ENCODE data around the gene CTU2. TPM values are rescaled to one million over a fixed set of nuclear protein-coding genes. Genes with fewer than 3 reads are reported as not detected.

CTU2 gene
- total and polyA plus RNA-seq, 9 of the 15 experiments (the other 6 are each of a cell fraction or from before 2014, with no cell fraction given), result 1.3 to 105 (median 23.2) TPM

DNA sequence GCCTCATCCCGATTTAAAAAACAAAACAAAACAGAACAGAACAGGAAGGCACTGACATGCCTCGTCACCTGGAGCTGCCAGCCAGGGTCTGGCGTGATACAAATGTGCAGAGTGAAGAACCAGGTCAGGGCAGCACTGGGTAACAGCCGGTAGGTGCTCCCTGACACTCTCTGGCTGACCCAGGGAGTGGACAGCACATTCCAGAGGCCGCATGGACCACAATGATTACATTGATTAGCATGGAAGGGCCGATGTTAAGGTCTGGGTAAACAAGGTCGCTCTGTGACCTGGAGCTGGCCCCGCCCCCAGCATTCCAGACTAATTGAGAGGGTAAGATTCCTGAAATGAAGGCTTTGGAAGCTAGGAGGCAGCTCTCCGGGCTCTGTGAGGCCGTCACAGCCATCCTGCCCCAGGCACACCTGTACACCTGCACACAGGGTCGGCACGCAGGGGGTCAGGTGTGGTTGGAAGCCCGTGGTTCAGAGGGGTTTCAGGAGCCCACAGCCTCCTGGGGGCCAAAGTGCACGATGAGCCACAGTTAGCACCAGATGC, 57.3 kb downstream of the CTU2 start (continued):
- TF ChIP-seq MLLT1 (IDR thresholded peaks at IDR 0.05), result no peak
- peak; percentile 79 to 96; a peak in 3 of 4 replicates for TF ChIP-seq TEAD1 (CRISPR knock-in tag; IDR thresholded peaks at IDR 0.05)
- no peak for TF ChIP-seq U2AF2 (optimal IDR thresholded peaks at IDR 0.05; ENCODE audit: low read depth, low read length)
- 0 out of 4 replicates have a peak, but pooled peaks of 1 of the 2 experiments have one; percentile 19 for TF ChIP-seq NONO (IDR thresholded peaks at IDR 0.05; ENCODE audit: low read depth in 2 of 2, low read length in 1 of 2)
- TF ChIP-seq, protein P1, sequence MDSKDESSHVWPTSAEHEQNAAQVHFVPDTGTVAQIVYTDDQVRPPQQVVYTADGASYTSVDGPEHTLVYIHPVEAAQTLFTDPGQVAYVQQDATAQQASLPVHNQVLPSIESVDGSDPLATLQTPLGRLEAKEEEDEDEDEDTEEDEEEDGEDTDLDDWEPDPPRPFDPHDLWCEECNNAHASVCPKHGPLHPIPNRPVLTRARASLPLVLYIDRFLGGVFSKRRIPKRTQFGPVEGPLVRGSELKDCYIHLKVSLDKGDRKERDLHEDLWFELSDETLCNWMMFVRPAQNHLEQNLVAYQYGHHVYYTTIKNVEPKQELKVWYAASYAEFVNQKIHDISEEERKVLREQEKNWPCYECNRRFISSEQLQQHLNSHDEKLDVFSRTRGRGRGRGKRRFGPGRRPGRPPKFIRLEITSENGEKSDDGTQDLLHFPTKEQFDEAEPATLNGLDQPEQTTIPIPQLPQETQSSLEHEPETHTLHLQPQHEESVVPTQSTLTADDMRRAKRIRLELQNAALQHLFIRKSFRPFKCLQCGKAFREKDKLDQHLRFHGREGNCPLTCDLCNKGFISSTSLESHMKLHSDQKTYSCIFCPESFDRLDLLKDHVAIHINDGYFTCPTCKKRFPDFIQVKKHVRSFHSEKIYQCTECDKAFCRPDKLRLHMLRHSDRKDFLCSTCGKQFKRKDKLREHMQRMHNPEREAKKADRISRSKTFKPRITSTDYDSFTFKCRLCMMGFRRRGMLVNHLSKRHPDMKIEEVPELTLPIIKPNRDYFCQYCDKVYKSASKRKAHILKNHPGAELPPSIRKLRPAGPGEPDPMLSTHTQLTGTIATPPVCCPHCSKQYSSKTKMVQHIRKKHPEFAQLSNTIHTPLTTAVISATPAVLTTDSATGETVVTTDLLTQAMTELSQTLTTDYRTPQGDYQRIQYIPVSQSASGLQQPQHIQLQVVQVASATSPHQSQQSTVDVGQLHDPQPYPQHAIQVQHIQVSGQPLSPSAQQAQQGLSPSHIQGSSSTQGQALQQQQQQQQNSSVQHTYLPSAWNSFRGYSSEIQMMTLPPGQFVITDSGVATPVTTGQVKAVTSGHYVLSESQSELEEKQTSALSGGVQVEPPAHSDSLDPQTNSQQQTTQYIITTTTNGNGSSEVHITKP (IDR thresholded peaks at IDR 0.05; ENCODE audit: partially characterized antibody), result peak; percentile 39
- TF ChIP-seq KDM2B (CRISPR knock-in tag; IDR thresholded peaks at IDR 0.05), result no peak
- no peak for TF ChIP-seq ATF4 (CRISPR knock-in tag; IDR thresholded peaks at IDR 0.05)
- TF ChIP-seq ZBTB7A (IDR thresholded peaks at IDR 0.05; ENCODE audit: borderline replicate concordance, control insufficient read depth, low read depth, low read length), result no peak
- 0 out of 2 replicates have a peak, but pooled peaks have one; percentile 62 for TF ChIP-seq HDAC2 (IDR thresholded peaks at IDR 0.05)
- peak; percentile 70; the same call in 1 of the 2 replicates for TF ChIP-seq ZNF263 (CRISPR knock-in tag; IDR thresholded peaks at IDR 0.05; ENCODE audit: borderline replicate concordance)
- no peak for TF ChIP-seq ZFP36 (IDR thresholded peaks at IDR 0.05; ENCODE audit: low read depth, low read length, partially characterized antibody)
- TF ChIP-seq, protein P2, sequence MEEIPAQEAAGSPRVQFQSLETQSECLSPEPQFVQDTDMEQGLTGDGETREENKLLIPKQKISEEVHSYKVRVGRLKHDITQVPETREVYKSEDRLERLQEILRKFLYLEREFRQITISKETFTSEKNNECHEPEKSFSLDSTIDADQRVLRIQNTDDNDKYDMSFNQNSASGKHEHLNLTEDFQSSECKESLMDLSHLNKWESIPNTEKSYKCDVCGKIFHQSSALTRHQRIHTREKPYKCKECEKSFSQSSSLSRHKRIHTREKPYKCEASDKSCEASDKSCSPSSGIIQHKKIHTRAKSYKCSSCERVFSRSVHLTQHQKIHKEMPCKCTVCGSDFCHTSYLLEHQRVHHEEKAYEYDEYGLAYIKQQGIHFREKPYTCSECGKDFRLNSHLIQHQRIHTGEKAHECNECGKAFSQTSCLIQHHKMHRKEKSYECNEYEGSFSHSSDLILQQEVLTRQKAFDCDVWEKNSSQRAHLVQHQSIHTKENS (CRISPR knock-in tag; IDR thresholded peaks at IDR 0.05), result no peak
- TF ChIP-seq PHF21A (IDR thresholded peaks at IDR 0.05; ENCODE audit: borderline replicate concordance, low read depth), result no peak
- TF ChIP-seq ZNF12 (CRISPR knock-in tag; IDR thresholded peaks at IDR 0.05), result no peak
- peak; percentile 83 for TF ChIP-seq TEAD4 (IDR thresholded peaks at IDR 0.05; ENCODE audit: low read length)
- TF ChIP-seq TEAD4 (CRISPR knock-in tag; IDR thresholded peaks at IDR 0.05; ENCODE audit: borderline replicate concordance), result no peak
- no peak for TF ChIP-seq SMAD3 (CRISPR knock-in tag; conservative IDR thresholded peaks at IDR 0.05)
- TF ChIP-seq ZNF3 (CRISPR knock-in tag; IDR thresholded peaks at IDR 0.05), result no peak
- TF ChIP-seq RBM22 (IDR thresholded peaks at IDR 0.05; ENCODE audit: low read depth, low read length, poor library complexity, severe bottlenecking), result peak; percentile 52
